H1 (cell line): ENCODE data around the gene SLC9A7. TPM values are rescaled to one million over a fixed set of nuclear protein-coding genes. Genes with fewer than 3 reads are reported as not detected.

ENCODE experiments used
- CTCF ChIA-PET: fragments of 300-600 bp; sonication (Branson Sonifier 250); formaldehyde crosslinking; loops from one replicate; lab custom pipeline; 2021; ENCODE audit not compliant: partially characterized antibody; lab: Charles Lee
- POLR2A ChIA-PET: fragments of 300-600 bp; sonication (Branson Sonifier 250); formaldehyde crosslinking; loops from one replicate; lab custom pipeline; 2021; ENCODE audit warnings: inconsistent platforms; ENCODE audit not compliant: partially characterized antibody; lab: Charles Lee
- DNase-seq, 2 experiments: peaks; one replicate each; pipeline versions ENCODE4 v3.0.0 to v3.0.0-alpha.2; 2010 to 2022; ENCODE audit warnings: low spot score in 2 of 2, low read depth in 1 of 2, mixed read lengths in 1 of 2
- FAIRE-seq: peaks from 2 replicates; lab custom pipeline; 2011; peaks lifted over from hg19 to GRCh38; lab: Jason Lieb, UNC
- H2AFZ ChIP-seq: 2 replicates; pipeline ENCODE4 v1.8.1; 2012; ENCODE audit warnings: low read length, inconsistent platforms
- H2AK5ac ChIP-seq: 2 replicates; pipeline ENCODE4 v1.6.1; 2013; ENCODE audit warnings: low read depth, low read length
- H2BK120ac ChIP-seq: replicated peaks from 2 replicates; pipeline ENCODE3; 2013; ENCODE audit warnings: low read depth, low read length, inconsistent platforms
- H2BK12ac ChIP-seq: 2 replicates; pipeline ENCODE4 v1.6.1; 2013; ENCODE audit warnings: low read depth, low read length
- H2BK15ac ChIP-seq: 2 replicates; pipeline ENCODE4 v1.6.1; 2013; ENCODE audit warnings: low read length
- H2BK20ac ChIP-seq: 2 replicates; pipeline ENCODE4 v1.6.1; 2013; ENCODE audit warnings: low read length
- H2BK5ac ChIP-seq: 2 replicates; pipeline ENCODE4 v1.6.1; 2013; ENCODE audit warnings: low read depth, low read length
- H3K14ac ChIP-seq: 2 replicates; pipeline ENCODE4 v1.6.1; 2013; ENCODE audit warnings: inconsistent platforms; ENCODE audit not compliant: insufficient read length
- H3K18ac ChIP-seq: 2 replicates; pipeline ENCODE4 v1.6.1; 2013; ENCODE audit warnings: low read length; ENCODE audit errors: extremely low read depth
- H3K23ac ChIP-seq: 2 replicates; pipeline ENCODE4 v1.6.1; 2013; ENCODE audit warnings: inconsistent platforms; ENCODE audit not compliant: insufficient read length
- H3K23me2 ChIP-seq: 2 replicates; pipeline ENCODE4 v1.6.1; 2013; ENCODE audit warnings: low read depth, low read length
- H3K27ac ChIP-seq: 2 replicates; pipeline ENCODE4 v1.6.1; 2011; ENCODE audit warnings: low read depth, low read length, inconsistent platforms
- H3K27me3 ChIP-seq, 4 experiments: replicated peaks in 1 of 4; 1 replicate in 1 of 4; 2 replicates in 3 of 4; pipeline versions ENCODE4 v1.6.1 to v1.8.1; 2011 to 2013; ENCODE audit warnings: low read length in 3 of 4, mild to moderate bottlenecking in 3 of 4, inconsistent platforms in 2 of 4, mixed read lengths in 2 of 4, moderate library complexity in 1 of 4; ENCODE audit not compliant: control insufficient read depth in 3 of 4, insufficient read depth in 3 of 4; ENCODE audit errors: extremely low read depth in 1 of 4
- H3K36me3 ChIP-seq, 4 experiments: 2 replicates each; pipeline versions ENCODE4 v1.6.1 to v1.8.1; 2011 to 2013; ENCODE audit warnings: mild to moderate bottlenecking in 4 of 4, low read length in 3 of 4, moderate library complexity in 2 of 4, control low read depth in 1 of 4, inconsistent platforms in 1 of 4; ENCODE audit not compliant: insufficient read depth in 4 of 4, control insufficient read depth in 2 of 4
- H3K4ac ChIP-seq: replicated peaks from 2 replicates; pipeline ENCODE3; 2013; ENCODE audit warnings: low read length, low read depth, mixed read lengths, inconsistent platforms; ENCODE audit not compliant: insufficient read length
- H3K4me1 ChIP-seq, 4 experiments: replicated peaks in 1 of 4; 1 replicate in 1 of 4; 2 replicates in 3 of 4; pipeline versions ENCODE4 v1.6.1 to v1.8.1; 2011 to 2013; ENCODE audit warnings: low read length in 3 of 4, inconsistent platforms in 2 of 4, mixed read lengths in 1 of 4; ENCODE audit not compliant: insufficient read depth in 4 of 4, control insufficient read depth in 3 of 4
- H3K4me2 ChIP-seq, 2 experiments: 2 replicates each; pipeline versions ENCODE4 v1.6.1 to v1.8.1; 2011 to 2013; ENCODE audit warnings: low read depth in 2 of 2, low read length in 2 of 2, control low read depth in 1 of 2, inconsistent platforms in 1 of 2, mild to moderate bottlenecking in 1 of 2; ENCODE audit not compliant: insufficient read depth in 1 of 2
- H3K4me3 ChIP-seq, 4 experiments: fragments of 200-600, 300-600 bp in 1 of 4; sonication (generic), shearing (Covaris generic), sonication (Bioruptor Twin) in 1 of 4; 2 replicates each; pipeline versions ENCODE4 v1.5.1 to v1.8.1; 2011 to 2016; ENCODE audit warnings: low read length in 4 of 4, low read depth in 3 of 4, control low read depth in 2 of 4, inconsistent platforms in 2 of 4, mild to moderate bottlenecking in 2 of 4, mixed read lengths in 1 of 4, moderate library complexity in 1 of 4; ENCODE audit not compliant: insufficient read depth in 2 of 4; ENCODE audit errors: extremely low read depth in 1 of 4
- H3K56ac ChIP-seq: replicated peaks from 2 replicates; pipeline ENCODE3; 2013; ENCODE audit warnings: low read depth, mild to moderate bottlenecking, mixed read lengths, low read length, inconsistent platforms; ENCODE audit not compliant: insufficient read length
- H3K79me1 ChIP-seq: 2 replicates; pipeline ENCODE4 v1.6.1; 2013; ENCODE audit warnings: low read depth, low read length, control low read depth
- H3K79me2 ChIP-seq, 2 experiments: 2 replicates each; pipeline versions ENCODE4 v1.6.1 to v1.8.1; 2012 to 2013; ENCODE audit warnings: low read length in 2 of 2, mild to moderate bottlenecking in 2 of 2, inconsistent platforms in 1 of 2; ENCODE audit not compliant: insufficient read depth in 2 of 2, control insufficient read depth in 1 of 2
- H3K9ac ChIP-seq, 4 experiments: replicated peaks in 1 of 4; 1 replicate in 1 of 4; 2 replicates in 3 of 4; pipeline versions ENCODE4 v1.6.1 to v1.8.1; 2011 to 2013; ENCODE audit warnings: low read depth in 3 of 4, low read length in 3 of 4, control low read depth in 2 of 4, mild to moderate bottlenecking in 2 of 4, moderate library complexity in 2 of 4, inconsistent platforms in 1 of 4; ENCODE audit errors: extremely low read depth in 1 of 4
- H3K9me3 ChIP-seq, 2 experiments: 2 replicates each; pipeline versions ENCODE4 v1.6.1 to v1.8.1; 2012 to 2013; ENCODE audit warnings: mild to moderate bottlenecking in 2 of 2, moderate library complexity in 2 of 2, control low read depth in 1 of 2, inconsistent platforms in 1 of 2, low read depth in 1 of 2, low read length in 1 of 2, mixed read lengths in 1 of 2; ENCODE audit not compliant: insufficient read depth in 2 of 2
- H4K20me1 ChIP-seq, 2 experiments: replicated peaks in 1 of 2; 2 replicates each; pipeline versions ENCODE3 to v1.8.1; 2011 to 2013; ENCODE audit warnings: inconsistent platforms in 2 of 2, low read length in 2 of 2, mild to moderate bottlenecking in 1 of 2; ENCODE audit not compliant: insufficient read depth in 2 of 2, control insufficient read depth in 1 of 2
- H4K5ac ChIP-seq: 2 replicates; pipeline ENCODE4 v1.6.1; 2013; ENCODE audit warnings: low read length, low read depth, mixed read lengths, inconsistent platforms; ENCODE audit not compliant: insufficient read length
- H4K8ac ChIP-seq: 2 replicates; pipeline ENCODE4 v1.8.0; 2013; ENCODE audit warnings: mild to moderate bottlenecking, moderate library complexity, low read length, inconsistent platforms; ENCODE audit not compliant: insufficient read depth; ENCODE audit errors: extremely low read depth
- H4K91ac ChIP-seq: replicated peaks from 2 replicates; pipeline ENCODE3; 2013; ENCODE audit warnings: low read length, mixed read lengths, inconsistent platforms; ENCODE audit not compliant: insufficient read length
- ASH2L ChIP-seq: fragments of 200-600, 300-600 bp; sonication (generic); IDR thresholded peaks from one replicate; pipeline ENCODE4 v1.7.1; 2017; ENCODE audit warnings: low read length
- CTBP2 ChIP-seq: IDR thresholded peaks from 2 replicates; pipeline ENCODE4 v1.7.0; 2011; ENCODE audit warnings: borderline replicate concordance, mild to moderate bottlenecking, moderate library complexity, mixed read lengths, low read length; ENCODE audit not compliant: insufficient read depth, insufficient read length
- JUN ChIP-seq: IDR thresholded peaks from 2 replicates; pipeline ENCODE4 v1.6.1; 2011; ENCODE audit warnings: low read depth, mild to moderate bottlenecking, improper control_type of control experiment, low read length
- POLR2AphosphoS5 ChIP-seq: IDR thresholded peaks from 2 replicates; pipeline ENCODE4 v1.6.1; 2011; ENCODE audit warnings: low read depth, low read length
- RFX5 ChIP-seq: IDR thresholded peaks from 2 replicates; pipeline ENCODE4 v1.6.1; 2011; ENCODE audit warnings: low read depth, low read length, improper control_type of control experiment, borderline replicate concordance
- SIN3A ChIP-seq, 2 experiments: IDR thresholded peaks in 1 of 2; conservative IDR thresholded peaks in 1 of 2; 2 replicates each; pipeline ENCODE4 v1.6.1; 2011 to 2012; ENCODE audit warnings: low read length in 2 of 2, improper control_type of control experiment in 1 of 2, low read depth in 1 of 2, mild to moderate bottlenecking in 1 of 2
- SP4 ChIP-seq: IDR thresholded peaks from 2 replicates; pipeline ENCODE4 v1.6.1; 2012; ENCODE audit warnings: low read length, inconsistent platforms
- SUZ12 ChIP-seq: fragments of 200-600 bp; sonication (generic); IDR thresholded peaks from 2 replicates; pipeline ENCODE4 v1.6.1; 2012; ENCODE audit warnings: mild to moderate bottlenecking, inconsistent platforms, low read length, moderate library complexity, mixed read lengths
- TBP ChIP-seq: IDR thresholded peaks from 2 replicates; pipeline ENCODE4 v1.6.1; 2011; ENCODE audit warnings: low read depth, low read length, improper control_type of control experiment
- YY1 ChIP-seq: IDR thresholded peaks from 2 replicates; pipeline ENCODE4 v1.6.1; 2011; ENCODE audit warnings: low read depth, mild to moderate bottlenecking, low read length
- WGBS, 2 experiments: shearing (Covaris generic) in 1 of 2; methylation state at CpG; one replicate each; pipeline versions ENCODE4 v1.1.6 to v1.1.7; 2013 to 2015; ENCODE audit warnings: low lambda C conversion rate in 2 of 2, mixed read lengths in 2 of 2, inconsistent platforms in 1 of 2, low coverage in 1 of 2, missing lambda C conversion rate in 1 of 2; ENCODE audit not compliant: insufficient replicate concordance in 2 of 2, insufficient coverage in 1 of 2, insufficient read length in 1 of 2; ENCODE audit errors: extremely low coverage in 1 of 2, missing lambda C conversion rate in 1 of 2; 5-methylcytosine and 5-hydroxymethylcytosine counted together
- polyA plus RNA-seq, 7 experiments: library from polyadenylated mRNA; depleted of rRNA in 3 of 7; stranded (reverse) in 5 of 7; unstranded in 2 of 7; fragments of >200 nt in 5 of 7; fragments of 200-250 nt in 2 of 7; gene quantifications; 1 replicate in 5 of 7; 2 replicates in 1 of 7; 4 replicates in 1 of 7; pipeline versions ENCODE4 v1.2.1 to v1.2.3, GENCODE V29; 2011 to 2013; ENCODE audit warnings: missing spikeins in 2 of 7, mixed read lengths in 2 of 7
- total RNA-seq: library from RNA; stranded (reverse); fragmentation: NEBNext Ultra II Directional; extraction: Animal tissue kit (Norgen Biotek cat#: 25700); gene quantifications from 2 replicates; pipeline ENCODE4 v1.2.1, GENCODE V29; 2021

The SLC9A7 gene
- total and polyA plus RNA-seq, 2 of the 8 experiments (the other 6 are each of a cell fraction or from before 2014, with no cell fraction given) = 6.7 to 17.2 TPM

GRCh38 chrX:46710425-46710824 is 48.5 kb downstream of the SLC9A7 start:
- Histone ChIP-seq H4K5ac (no peak overlapping the region), H3K18ac (no peak overlapping the region), H3K9ac (no peak overlapping the region), H3K36me3 (no peaks in the 10 kb centered on the region), H3K79me1 (no peaks in the 10 kb centered on the region), H3K27me3 (no peaks in the 10 kb centered on the region), H2BK5ac (no peak overlapping the region), H4K91ac (no peak overlapping the region), H2BK120ac (no peak overlapping the region), H3K56ac (no peak overlapping the region), H2AFZ (no peak overlapping the region), H2BK20ac (no peak overlapping the region), H3K4me3 (no peak overlapping the region), H3K9me3 (no peaks in the 10 kb centered on the region), H3K4me2 (peak overlapping the region in 1 of 2 experiments; percentile 21; a peak in 1 of 4 replicates), H3K14ac (no peak overlapping the region), H4K8ac (no peak overlapping the region), H4K20me1 (no peaks in the 10 kb centered on the region), H3K4me1 (peaks cover 0 to 4% (median 0%) of the 10 kb centered on the region in 4 experiments; a peak in 2 of 7 replicates), H3K4ac (no peak overlapping the region), H3K23me2 (no peaks in the 10 kb centered on the region), H2BK12ac (no peak overlapping the region), H2BK15ac (no peak overlapping the region), H2AK5ac (no peak overlapping the region), H3K79me2 (peaks cover 0 to 7% of the 10 kb centered on the region in 2 experiments; a peak in 1 of 4 replicates), H3K23ac (no peak overlapping the region), H3K27ac (no peak overlapping the region)
- TF ChIP-seq CTBP2 (no peak), JUN (no peak), SP4 (no peak), POLR2AphosphoS5 (no peak), ASH2L (no peak), TBP (no peak), SUZ12 (no peak), RFX5 (no peak), SIN3A (conservative IDR thresholded peaks at IDR 0.05 in 1 of 2, IDR thresholded peaks at IDR 0.05 in 1 of 2; ENCODE audit: low read depth in 1 of 2, low read length in 2 of 2) (no peak), YY1 (no peak)
- FAIRE-seq (peak; percentile 32), DNase-seq (no peak)
- CTCF ChIA-PET = interaction anchor here (1.1 kb wide), 1 partner anchor 9 kb away, joined by 3 read pairs; no protein-coding TSS in a partner anchor
- POLR2A ChIA-PET = interaction anchor here (0.7 kb wide), 1 partner anchor 8 kb away, joined by 3 read pairs; no protein-coding TSS in a partner anchor
- WGBS, 2 experiments = 80% methylated on average over 1 of the region's 1 CpG; no CpG with 5 or more reads in 1 of the 2 experiments
